Stimulated activated CD8-positive, alpha-beta memory T cell treated with anti-CD3 and anti-CD28 coated beads, Interleukin-12 subunit alpha, Interleukin-12 subunit beta, amount 100 ng/mL, for 4 hours (primary cell): ENCODE measurements around the gene SH3GLB2.
"Not testable (repeated sequence)": the region's sequence is repeated elsewhere in the genome, so short reads cannot be mapped to it uniquely, and the experiment has no call there.

Source experiments
- DNase-seq: peaks from one replicate; pipeline ENCODE4 v3.0.0-alpha.2; 2020; ENCODE audit warnings: low read depth

The SH3GLB2 gene

GRCh38 chr9:129053020-129053419 lies 24.9 kb upstream of the SH3GLB2 start:
- DNase-seq, result no peak

- no peak for DNase-seq
Observed at GRCh38 chr9:129052592-129052991, 24.5 kb upstream of the SH3GLB2 start.

- no peak for DNase-seq
Observed at GRCh38 chr9:129042016-129042415, 13.9 kb upstream of the SH3GLB2 start.

GRCh38 chr9:129040113-129040643 lies 12.0 kb upstream of the SH3GLB2 start:
- no peak for DNase-seq

- DNase-seq, result no peak
Observed at GRCh38 chr9:129038109-129038852, 10.2 kb upstream of the SH3GLB2 start.

GRCh38 chr9:129037767-129038098 lies 9.6 kb upstream of the SH3GLB2 start:
- DNase-seq, result no peak

GRCh38 chr9:129036923-129037766 lies 9.0 kb upstream of the SH3GLB2 start:
- no peak for DNase-seq

- peak; percentile 85 for DNase-seq
Observed at GRCh38 chr9:129036241-129036922, 8.3 kb upstream of the SH3GLB2 start, which contains the start of gene MIGA2. TSS of gene MIGA2 (plus strand) at chr9:129036626. CDS start at chr9:129040595, 3,969 bp downstream.

GRCh38 chr9:129035838-129036237 lies 7.7 kb upstream of the SH3GLB2 start:
- DNase-seq, result not testable (repeated sequence)

GRCh38 chr9:129033216-129033615 lies 5.1 kb upstream of the SH3GLB2 start:
- no peak for DNase-seq

GRCh38 chr9:129032541-129033159 lies 4.5 kb upstream of the SH3GLB2 start:
- DNase-seq, result no peak

GRCh38 chr9:129031514-129031913 lies 3.4 kb upstream of the SH3GLB2 start:
- no peak for DNase-seq

- DNase-seq, result no peak
Observed at GRCh38 chr9:129030191-129030590, 2.1 kb upstream of the SH3GLB2 start.

- peak; percentile 12 for DNase-seq
Observed at GRCh38 chr9:129027685-129028191, 393 bp downstream of the SH3GLB2 start.

GRCh38 chr9:129027224-129027684 lies 877 bp downstream of the SH3GLB2 start:
- no peak for DNase-seq

GRCh38 chr9:129026442-129027223 lies 1.5 kb downstream of the SH3GLB2 start:
- no peak for DNase-seq

GRCh38 chr9:129023908-129024233 lies 4.3 kb downstream of the SH3GLB2 start:
- no peak for DNase-seq

GRCh38 chr9:129023036-129023907 lies 4.9 kb downstream of the SH3GLB2 start:
- no peak for DNase-seq

GRCh38 chr9:129022037-129022436 lies 6.1 kb downstream of the SH3GLB2 start:
- no peak for DNase-seq

- DNase-seq, result no peak
Observed at GRCh38 chr9:129021091-129021490, 7.0 kb downstream of the SH3GLB2 start.
